ENCODE measurements around the gene SETD1B. TPM values are rescaled to one million over a fixed set of nuclear protein-coding genes. Genes with fewer than 3 reads are reported as not detected.
"Not testable (repeated sequence)": the region's sequence is repeated elsewhere in the genome, so short reads cannot be mapped to it uniquely, and the experiment has no call there.

Gene SETD1B
- total and polyA plus RNA-seq, 2 donors (not counting 1 experiment from before 2014, with no cell fraction given) = 7.9 to 61.4 TPM

DNA sequence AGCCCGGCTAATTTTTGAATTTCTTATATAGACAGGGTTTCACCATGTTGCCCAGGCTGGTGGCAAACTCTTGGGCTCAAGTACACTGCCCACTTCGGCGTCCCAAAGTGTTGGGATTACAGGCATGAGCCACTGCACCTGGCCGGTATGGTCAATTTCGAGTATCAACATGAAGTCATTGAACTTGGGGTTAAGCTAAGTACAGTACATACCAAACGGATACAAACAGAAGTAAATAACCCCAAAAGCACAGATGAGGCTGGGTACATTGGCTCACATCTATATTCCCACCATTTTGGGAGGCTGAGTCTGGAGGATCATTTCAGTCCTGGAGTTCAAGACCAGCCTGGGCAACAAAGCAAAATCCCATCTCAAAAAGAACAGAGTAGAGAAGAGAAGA, 71.8 kb downstream of the SETD1B start:
- no peaks in the 10 kb centered on the region for H3K9me3 Mint-ChIP-seq (ENCODE audit: insufficient read depth)
- Histone ChIP-seq H3K36me3 (replicated peaks in 1 of 2; ENCODE audit: control extremely low read depth in 1 of 2, control insufficient read depth in 1 of 2, extremely low read depth in 1 of 2, insufficient read depth in 2 of 2, low read length in 1 of 2) (no peaks in the 10 kb centered on the region), H3K4me2 (replicated peaks; ENCODE audit: low read depth, low read length, poor library complexity, severe bottlenecking) (no peak overlapping the region), H3K27me3 (replicated peaks in 1 of 4; ENCODE audit: control extremely low read depth in 1 of 4, control insufficient read depth in 3 of 4, insufficient read depth in 4 of 4, low read length in 3 of 4) (no peaks in the 10 kb centered on the region), H3K4me3 (ENCODE audit: control extremely low read depth in 1 of 5, extremely low read depth in 1 of 5, insufficient read depth in 1 of 5, low read depth in 2 of 5, low read length in 4 of 5) (no peak overlapping the region), H3K9ac (ENCODE audit: low read length) (no peak overlapping the region), H3K79me2 (ENCODE audit: control insufficient read depth, insufficient read depth, low read length) (no peaks in the 10 kb centered on the region), H3K27ac (ENCODE audit: low read length in 2 of 2) (no peak overlapping the region), H2AFZ (ENCODE audit: insufficient read depth, low read depth, low read length, poor library complexity, severe bottlenecking) (no peak overlapping the region), H3K9me3 (ENCODE audit: control extremely low read depth in 1 of 3, control insufficient read depth in 2 of 3, insufficient read depth in 1 of 3, low read length in 2 of 3) (no peaks in the 10 kb centered on the region), H4K20me1 (ENCODE audit: control insufficient read depth, insufficient read depth, low read length, poor library complexity, severe bottlenecking) (no peaks in the 10 kb centered on the region), H3K4me1 (ENCODE audit: control insufficient read depth in 2 of 2, insufficient read depth in 2 of 2, low read length in 2 of 2) (peaks cover 0 to 5% of the 10 kb centered on the region in 2 donors)
- no peaks in the 10 kb centered on the region for H3K27me3 Mint-ChIP-seq
- 100% methylated on average over 3 of the region's 6 CpGs for WGBS (ENCODE audit: insufficient coverage)
- intact Hi-C loops (cut with micrococcal nuclease) = no loop called here
- H3K4me3 Mint-ChIP-seq = no peak overlapping the region
- DNase-seq = no peak
- H3K4me1 Mint-ChIP-seq = peaks cover 3% of the 10 kb centered on the region
- H3K27ac Mint-ChIP-seq = no peak overlapping the region
- TF ChIP-seq EZH2 (IDR thresholded peaks at IDR 0.05; ENCODE audit: borderline replicate concordance, insufficient read depth, low read depth, low read length, poor library complexity, severe bottlenecking) = no peak
- TF ChIP-seq, protein P1, sequence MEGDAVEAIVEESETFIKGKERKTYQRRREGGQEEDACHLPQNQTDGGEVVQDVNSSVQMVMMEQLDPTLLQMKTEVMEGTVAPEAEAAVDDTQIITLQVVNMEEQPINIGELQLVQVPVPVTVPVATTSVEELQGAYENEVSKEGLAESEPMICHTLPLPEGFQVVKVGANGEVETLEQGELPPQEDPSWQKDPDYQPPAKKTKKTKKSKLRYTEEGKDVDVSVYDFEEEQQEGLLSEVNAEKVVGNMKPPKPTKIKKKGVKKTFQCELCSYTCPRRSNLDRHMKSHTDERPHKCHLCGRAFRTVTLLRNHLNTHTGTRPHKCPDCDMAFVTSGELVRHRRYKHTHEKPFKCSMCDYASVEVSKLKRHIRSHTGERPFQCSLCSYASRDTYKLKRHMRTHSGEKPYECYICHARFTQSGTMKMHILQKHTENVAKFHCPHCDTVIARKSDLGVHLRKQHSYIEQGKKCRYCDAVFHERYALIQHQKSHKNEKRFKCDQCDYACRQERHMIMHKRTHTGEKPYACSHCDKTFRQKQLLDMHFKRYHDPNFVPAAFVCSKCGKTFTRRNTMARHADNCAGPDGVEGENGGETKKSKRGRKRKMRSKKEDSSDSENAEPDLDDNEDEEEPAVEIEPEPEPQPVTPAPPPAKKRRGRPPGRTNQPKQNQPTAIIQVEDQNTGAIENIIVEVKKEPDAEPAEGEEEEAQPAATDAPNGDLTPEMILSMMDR (IDR thresholded peaks at IDR 0.05) = no peak
- no peak for ATAC-seq (ENCODE audit: low read depth)
- POLR2A ChIA-PET = no interaction called here
- CTCF ChIA-PET = no interaction called here

DNA sequence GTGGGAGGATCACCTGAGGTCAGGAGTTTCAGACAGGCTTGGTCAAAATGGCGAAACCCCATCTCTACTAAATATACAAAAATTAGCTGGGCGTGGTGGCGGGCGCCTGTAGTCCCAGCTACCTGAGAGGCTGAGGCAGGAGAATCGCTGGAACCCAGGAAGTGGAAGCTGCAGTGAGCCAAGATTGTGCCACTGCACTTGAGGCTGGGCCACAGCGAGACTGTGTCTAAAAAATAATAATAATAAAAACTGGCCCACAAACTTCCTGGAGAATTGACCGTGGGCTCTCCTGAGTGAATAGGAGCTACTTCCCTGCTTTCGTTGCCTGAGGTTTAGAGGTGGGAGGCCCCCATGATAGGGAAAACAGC, 72.3 kb downstream of the SETD1B start:
- 100% methylated on average over 5 of the region's 8 CpGs for WGBS (ENCODE audit: insufficient coverage)
- CTCF ChIA-PET; H3K4me3 ChIP-seq (ENCODE audit: control extremely low read depth in 1 of 5, extremely low read depth in 1 of 5, insufficient read depth in 1 of 5, low read depth in 2 of 5, low read length in 4 of 5); H3K36me3 ChIP-seq (replicated peaks in 1 of 2; ENCODE audit: control extremely low read depth in 1 of 2, control insufficient read depth in 1 of 2, extremely low read depth in 1 of 2, insufficient read depth in 2 of 2, low read length in 1 of 2); ATAC-seq (ENCODE audit: low read depth); POLR2A ChIA-PET; H2AFZ ChIP-seq (ENCODE audit: insufficient read depth, low read depth, low read length, poor library complexity, severe bottlenecking); H3K4me3 Mint-ChIP-seq; H3K27me3 ChIP-seq (replicated peaks in 1 of 4; ENCODE audit: control extremely low read depth in 1 of 4, control insufficient read depth in 3 of 4, insufficient read depth in 4 of 4, low read length in 3 of 4); H3K9me3 ChIP-seq (ENCODE audit: control extremely low read depth in 1 of 3, control insufficient read depth in 2 of 3, insufficient read depth in 1 of 3, low read length in 2 of 3); H3K79me2 ChIP-seq (ENCODE audit: control insufficient read depth, insufficient read depth, low read length); DNase-seq; H4K20me1 ChIP-seq (ENCODE audit: control insufficient read depth, insufficient read depth, low read length, poor library complexity, severe bottlenecking); H3K9ac ChIP-seq (ENCODE audit: low read length); H3K4me1 Mint-ChIP-seq; H3K27me3 Mint-ChIP-seq; H3K4me1 ChIP-seq (ENCODE audit: control insufficient read depth in 2 of 2, insufficient read depth in 2 of 2, low read length in 2 of 2); H3K9me3 Mint-ChIP-seq (ENCODE audit: insufficient read depth); H3K4me2 ChIP-seq (replicated peaks; ENCODE audit: low read depth, low read length, poor library complexity, severe bottlenecking); H3K27ac Mint-ChIP-seq; intact Hi-C loops (cut with micrococcal nuclease); H3K27ac ChIP-seq (ENCODE audit: low read length in 2 of 2): not testable (repeated sequence)

Small RNA genes lying within 50 kb of the gene (small RNA-seq; reads per million reads assigned to genes)
- gene AC069503.3 (ENCODE audit: insufficient read length, low read depth, low replicate concordance) = not detected

Other genes with a start within 250 kb of the SETD1B start
- gene KDM2B, start 223.0 kb upstream of the SETD1B start, total RNA-seq = 126 and 129 TPM in 2 replicates
- gene KDM2B, start 223.0 kb upstream of the SETD1B start, polyA plus RNA-seq = 108 and 109 TPM in 2 replicates
- gene ORAI1, start 177.5 kb upstream of the SETD1B start, total RNA-seq = 43.2 and 44.2 TPM in 2 replicates
- 57.0 and 66.0 TPM in 2 replicates for gene ORAI1, start 177.5 kb upstream of the SETD1B start, polyA plus RNA-seq
- gene MORN3, start 134.4 kb upstream of the SETD1B start, total RNA-seq = 1.3 and 2.0 TPM in 2 replicates
- gene MORN3, start 134.4 kb upstream of the SETD1B start, polyA plus RNA-seq = 0.22 and 0.45 TPM in 2 replicates
- 9.2 and 11.5 TPM in 2 replicates for gene TMEM120B, start 91.3 kb upstream of the SETD1B start, total RNA-seq
- gene TMEM120B, start 91.3 kb upstream of the SETD1B start, polyA plus RNA-seq = 4.4 and 9.7 TPM in 2 replicates
- gene RHOF, start 10.3 kb upstream of the SETD1B start, total RNA-seq = 87.1 and 90.3 TPM in 2 replicates
- 129 and 150 TPM in 2 replicates for gene RHOF, start 10.3 kb upstream of the SETD1B start, polyA plus RNA-seq
- gene HPD, start 54.9 kb downstream of the SETD1B start, total RNA-seq = not detected in 2 replicates
- not detected in 2 replicates for gene HPD, start 54.9 kb downstream of the SETD1B start, polyA plus RNA-seq
- 37.1 and 38.2 TPM in 2 replicates for gene PSMD9, start 84.8 kb downstream of the SETD1B start, total RNA-seq
- 81.6 and 83.4 TPM in 2 replicates for gene PSMD9, start 84.8 kb downstream of the SETD1B start, polyA plus RNA-seq
- gene CFAP251, start 114.6 kb downstream of the SETD1B start, total RNA-seq = 1.4 and 1.6 TPM in 2 replicates
- gene CFAP251, start 114.6 kb downstream of the SETD1B start, polyA plus RNA-seq = 0.22 and 0.97 TPM in 2 replicates
- gene BCL7A, start 217.9 kb downstream of the SETD1B start, total RNA-seq = 75.6 and 75.9 TPM in 2 replicates
- 71.0 and 80.7 TPM in 2 replicates for gene BCL7A, start 217.9 kb downstream of the SETD1B start, polyA plus RNA-seq